ENCODE results near the gene KIAA0232.
"Not testable (repeated sequence)": the region's sequence is repeated elsewhere in the genome, so short reads cannot be mapped to it uniquely, and the experiment has no call there.

Gene KIAA0232

GRCh38 chr4:6791796-6792195 is 9.3 kb downstream of the KIAA0232 start:
- DNase-seq; intact Hi-C loops (cut with DNase I): not testable (repeated sequence)

DNA sequence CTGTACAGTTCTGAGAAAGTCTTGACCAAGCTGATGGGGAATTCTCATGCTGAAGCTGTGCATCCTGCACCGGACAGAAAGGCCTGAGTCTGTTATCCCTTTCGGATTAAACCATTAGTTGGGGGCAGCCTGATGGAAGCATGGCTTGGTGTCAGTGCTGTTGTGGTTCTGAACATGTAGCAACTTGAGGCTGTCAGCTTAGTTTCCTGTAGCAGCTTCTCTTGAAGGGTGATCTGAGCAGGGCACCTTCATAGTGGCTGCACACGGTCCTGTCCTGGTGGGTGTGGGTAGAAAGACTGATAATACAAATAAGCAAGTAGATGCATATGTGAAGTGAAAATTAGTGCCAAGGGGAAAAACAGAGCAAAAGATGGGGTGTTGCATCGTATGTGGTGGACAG is 11.7 kb downstream of the KIAA0232 start:
- intact Hi-C loops (cut with DNase I) = no loop called here

DNA sequence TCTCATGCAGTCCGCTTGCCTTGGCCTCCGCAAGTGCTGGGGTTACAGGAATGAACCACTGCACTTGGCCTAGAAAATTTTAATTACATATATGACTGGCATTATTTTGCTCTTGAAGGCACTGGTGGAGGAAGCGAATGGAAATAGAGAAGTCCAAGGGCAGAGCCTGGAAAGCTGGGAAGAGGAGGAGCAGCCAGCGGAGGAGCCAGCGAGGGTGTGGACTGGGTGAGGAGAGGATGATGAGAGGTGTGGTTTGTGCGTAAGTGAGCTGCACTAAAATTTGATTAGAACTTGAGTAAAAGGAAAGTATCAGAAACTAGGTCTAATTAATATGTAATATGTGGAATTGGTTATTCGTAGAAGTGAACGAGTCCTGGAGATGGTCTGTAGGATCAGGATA is 13.3 kb downstream of the KIAA0232 start:
- DNase-seq = no peak
- intact Hi-C loops (cut with DNase I) = no loop called here

More for the DNA sequence above, 11.7 kb downstream of the KIAA0232 start:
- no peak for DNase-seq

DNA sequence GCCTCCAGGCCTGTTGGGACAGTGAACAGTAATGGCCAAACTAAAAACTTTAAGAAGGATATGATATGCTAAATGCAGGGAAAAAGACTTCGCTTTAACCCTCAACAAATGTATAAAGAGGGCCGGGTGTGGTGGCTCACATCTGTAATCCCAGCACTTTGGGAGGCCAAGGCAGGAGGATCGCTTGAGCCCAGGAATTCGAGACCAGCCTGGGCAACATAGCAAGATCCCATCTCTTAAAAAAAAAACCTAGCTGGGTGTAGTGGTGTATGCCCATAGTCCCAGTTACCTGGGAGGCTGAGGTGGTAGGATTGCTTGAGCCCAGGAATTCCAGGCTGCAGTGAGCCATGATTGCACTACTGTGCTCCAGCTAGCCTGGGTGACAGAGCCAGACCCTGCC is 14.8 kb downstream of the KIAA0232 start:
- intact Hi-C loops (cut with DNase I); DNase-seq: not testable (repeated sequence)

DNA sequence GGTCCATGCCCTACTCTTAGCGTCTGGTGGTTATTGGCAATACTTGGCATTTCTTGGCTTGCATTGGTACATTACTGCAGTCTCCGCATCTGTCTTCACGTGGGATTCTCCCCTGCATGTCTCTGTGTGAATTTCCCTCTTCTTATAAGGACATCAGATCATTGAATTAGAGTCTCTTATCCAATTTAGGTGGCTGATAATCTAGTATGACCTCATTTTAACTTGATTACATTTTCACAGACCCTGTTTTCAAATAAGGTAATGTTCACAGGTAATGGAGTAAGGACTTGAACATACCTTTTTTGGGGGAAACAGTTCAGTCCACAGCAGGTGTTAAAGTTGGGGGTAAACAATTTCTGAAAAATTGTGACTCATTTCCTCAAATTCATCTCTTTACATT is 16.6 kb downstream of the KIAA0232 start:
- intact Hi-C loops (cut with DNase I) = no loop called here
- DNase-seq = no peak

- intact Hi-C loops (cut with DNase I) = no loop called here
- DNase-seq = no peak
Observed at GRCh38 chr4:6802025-6802424, 19.5 kb downstream of the KIAA0232 start.

GRCh38 chr4:6802626-6803025 is 20.1 kb downstream of the KIAA0232 start:
- no peak for DNase-seq
- intact Hi-C loops (cut with DNase I) = no loop called here

GRCh38 chr4:6803246-6803645 is 20.7 kb downstream of the KIAA0232 start:
- no peak for DNase-seq
- intact Hi-C loops (cut with DNase I) = no loop called here

DNA sequence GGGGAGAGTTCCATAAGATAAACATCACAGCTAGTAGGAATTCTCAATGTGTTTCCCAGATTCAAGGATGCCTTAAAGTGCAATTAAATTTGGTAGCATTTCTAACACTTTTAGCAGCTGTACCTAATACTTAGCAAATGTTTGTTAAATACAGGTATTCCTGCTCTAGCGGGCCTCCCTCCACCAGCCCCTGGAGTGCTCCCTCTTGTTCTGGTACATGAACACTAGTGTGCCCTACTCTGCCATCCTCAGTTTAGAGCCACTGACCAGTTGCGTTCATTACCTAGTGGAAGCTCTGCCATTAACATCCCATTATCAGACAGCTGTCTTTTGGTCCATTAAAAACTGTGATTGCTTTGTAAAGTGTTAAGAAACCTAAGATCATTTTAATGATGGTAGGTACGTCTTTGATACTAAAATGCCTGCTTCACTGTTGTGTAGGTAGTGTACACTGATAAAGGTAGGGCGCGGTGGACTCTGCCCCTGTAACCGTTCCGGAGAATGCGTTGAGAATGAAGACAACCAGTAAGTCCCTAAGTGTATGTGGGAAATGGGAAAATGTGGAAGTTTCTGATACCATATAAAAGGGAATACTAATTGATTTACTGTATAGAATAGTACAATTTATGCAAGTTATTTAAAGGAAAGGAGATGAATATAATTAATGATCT is 21.7 kb downstream of the KIAA0232 start:
- DNase-seq = no peak
- intact Hi-C loops (cut with DNase I) = no loop called here

GRCh38 chr4:6806924-6807626 is 24.5 kb downstream of the KIAA0232 start:
- intact Hi-C loops (cut with DNase I) = no loop called here
- no peak for DNase-seq

- no peak for DNase-seq
- intact Hi-C loops (cut with DNase I) = no loop called here
Observed at GRCh38 chr4:6808259-6808658, 25.7 kb downstream of the KIAA0232 start.

GRCh38 chr4:6811165-6811564 is 28.6 kb downstream of the KIAA0232 start:
- intact Hi-C loops (cut with DNase I) = no loop called here

DNA sequence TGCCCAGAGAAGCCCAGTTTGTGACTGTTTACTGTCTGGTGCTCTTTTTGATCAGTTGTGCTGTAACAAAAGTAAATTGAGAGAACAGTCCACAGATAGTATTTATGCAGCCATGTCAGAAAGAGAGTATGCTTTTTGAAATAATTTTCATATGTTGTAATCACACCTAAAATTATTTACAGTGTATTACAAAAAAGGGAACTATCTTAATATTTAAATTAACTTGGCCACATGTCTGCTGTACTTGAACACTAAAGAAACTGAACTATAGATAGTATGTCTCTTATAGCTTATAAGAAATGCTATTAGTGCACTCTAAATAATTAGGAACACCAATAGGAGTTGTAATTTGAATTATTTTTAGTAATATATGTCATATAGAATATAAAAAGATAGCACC is 30.2 kb downstream of the KIAA0232 start:
- intact Hi-C loops (cut with DNase I) = no loop called here
- no peak for DNase-seq

More at GRCh38 chr4:6811165-6811564, 28.6 kb downstream of the KIAA0232 start:
- DNase-seq = no peak

- no peak for DNase-seq
- intact Hi-C loops (cut with DNase I) = no loop called here
Observed at GRCh38 chr4:6813725-6814124, 31.2 kb downstream of the KIAA0232 start.

- intact Hi-C loops (cut with DNase I) = no loop called here
- DNase-seq = no peak
Observed at GRCh38 chr4:6815029-6815836, 32.7 kb downstream of the KIAA0232 start.

DNA sequence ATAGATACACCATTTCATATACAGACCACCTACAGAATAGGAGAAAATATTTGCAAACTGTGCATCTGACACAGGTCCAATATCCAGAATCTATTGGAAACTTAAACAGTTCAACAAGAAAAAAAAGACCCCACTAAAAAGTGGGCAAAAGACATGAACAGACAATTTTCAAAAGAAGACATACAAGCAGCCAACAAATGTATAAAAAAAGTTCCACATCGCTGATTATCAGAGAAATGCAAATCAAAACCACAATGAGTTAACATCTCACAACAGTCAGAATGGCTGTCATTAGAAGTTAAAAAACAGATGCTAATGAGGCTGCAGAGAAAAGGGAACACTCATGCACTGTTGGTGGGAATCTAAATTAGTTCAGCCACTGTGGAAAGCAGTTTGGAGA is 36.8 kb downstream of the KIAA0232 start:
- intact Hi-C loops (cut with DNase I) = no loop called here
- no peak for DNase-seq

- DNase-seq = no peak
- intact Hi-C loops (cut with DNase I) = no loop called here
Observed at GRCh38 chr4:6820695-6821094, 38.2 kb downstream of the KIAA0232 start.

GRCh38 chr4:6824071-6824470 is 41.5 kb downstream of the KIAA0232 start:
- intact Hi-C loops (cut with DNase I) = no loop called here

DNA sequence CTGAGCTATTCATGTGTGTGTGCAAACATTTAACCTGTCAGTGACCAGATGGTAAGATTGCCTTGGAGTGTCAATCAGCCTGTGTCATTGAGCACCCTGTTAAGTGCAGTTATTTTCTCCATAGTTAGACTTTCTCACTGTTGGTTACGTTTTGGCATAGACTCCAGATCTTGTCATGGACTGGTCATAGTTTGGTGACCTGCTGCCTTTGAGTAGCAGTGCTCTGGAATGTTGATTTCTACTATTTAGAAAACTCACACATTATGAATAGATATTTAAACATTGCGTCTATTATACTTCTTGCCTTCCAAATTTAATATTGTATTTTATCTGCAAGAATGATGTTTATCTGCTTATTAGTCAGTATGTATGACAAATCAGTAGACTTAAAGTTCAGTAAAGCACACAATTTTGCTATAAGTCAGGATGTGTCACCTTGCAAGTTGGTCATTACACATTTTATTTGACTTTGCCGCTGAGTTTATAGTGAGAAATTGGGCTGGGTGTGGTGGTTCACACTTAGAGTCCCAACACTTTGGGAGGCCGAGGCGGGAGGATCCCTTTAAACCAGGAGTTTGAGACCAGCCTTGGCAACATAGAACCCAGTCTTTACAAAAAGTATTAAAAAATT is 42.4 kb downstream of the KIAA0232 start:
- no peak for DNase-seq
- intact Hi-C loops (cut with DNase I) = no loop called here

More at GRCh38 chr4:6824071-6824470, 41.5 kb downstream of the KIAA0232 start:
- DNase-seq = no peak

- no peak for DNase-seq
- intact Hi-C loops (cut with DNase I) = no loop called here
Observed at GRCh38 chr4:6825403-6825802, 42.9 kb downstream of the KIAA0232 start.

Data from head of caudate nucleus (tissue), 42 donors.